DMS114 treated with DMSO at 0.1 percent for 48 hours (cell line): ENCODE measurements around the gene PKP4.
"Not testable (repeated sequence)": the region's sequence is repeated elsewhere in the genome, so short reads cannot be mapped to it uniquely, and the experiment has no call there.

Source experiments
- DNase-seq: peaks from one replicate; lab custom pipeline; 2025; ENCODE audit not compliant: unreplicated experiment; lab: John Stamatoyannopoulos, UW

Gene PKP4

GRCh38 chr2:158456309-158457066, at the start of gene PKP4, which contains the start of gene CCDC148:
Gene PKP4, plus strand, starts transcription at chr2:158456952. Its CDS starts 76,233 bp downstream, at chr2:158533185.
Gene CCDC148, minus strand, starts transcription at chr2:158456753. Its CDS starts 314 bp downstream, at chr2:158456439.
- peak; percentile 75 for DNase-seq

GRCh38 chr2:158407031-158407430, 49.7 kb upstream of the PKP4 start:
- no peak for DNase-seq

GRCh38 chr2:158410132-158410531, 46.6 kb upstream of the PKP4 start:
- no peak for DNase-seq

- DNase-seq, result no peak
Observed at GRCh38 chr2:158411748-158412147, 45.0 kb upstream of the PKP4 start.

GRCh38 chr2:158412206-158412605, 44.5 kb upstream of the PKP4 start:
- no peak for DNase-seq

- no peak for DNase-seq
Observed at GRCh38 chr2:158413581-158413980, 43.2 kb upstream of the PKP4 start.

GRCh38 chr2:158414538-158414937, 42.2 kb upstream of the PKP4 start:
- DNase-seq, result no peak

GRCh38 chr2:158432117-158432516, 24.6 kb upstream of the PKP4 start:
- DNase-seq, result no peak

- DNase-seq, result not testable (repeated sequence)
Observed at GRCh38 chr2:158433716-158434115, 23.0 kb upstream of the PKP4 start.

GRCh38 chr2:158439062-158439461, 17.7 kb upstream of the PKP4 start:
- DNase-seq, result not testable (repeated sequence)

GRCh38 chr2:158443606-158444005, 13.1 kb upstream of the PKP4 start:
- DNase-seq, result no peak

- no peak for DNase-seq
Observed at GRCh38 chr2:158457092-158457825, 507 bp downstream of the PKP4 start.

- DNase-seq, result peak; percentile 8
Observed at GRCh38 chr2:158457826-158458616, 1.3 kb downstream of the PKP4 start.

- DNase-seq, result no peak
Observed at GRCh38 chr2:158458617-158458920, 1.8 kb downstream of the PKP4 start.

GRCh38 chr2:158459161-158460003, 2.6 kb downstream of the PKP4 start:
- no peak for DNase-seq

- no peak for DNase-seq
Observed at GRCh38 chr2:158460632-158461297, 4.0 kb downstream of the PKP4 start.

- no peak for DNase-seq
Observed at GRCh38 chr2:158463496-158464095, 6.8 kb downstream of the PKP4 start.

GRCh38 chr2:158464426-158465281, 7.9 kb downstream of the PKP4 start:
- no peak for DNase-seq

GRCh38 chr2:158467248-158467647, 10.5 kb downstream of the PKP4 start:
- DNase-seq, result no peak
